ENCODE results near the gene IL12RB1. TPM values are rescaled to one million over a fixed set of nuclear protein-coding genes. Genes with fewer than 3 reads are reported as not detected.

IL12RB1 gene
- total RNA-seq, 4 donors from 2014 or later, result 0.41 to 6.5 (median 0.61) TPM; not detected in 1

DNA sequence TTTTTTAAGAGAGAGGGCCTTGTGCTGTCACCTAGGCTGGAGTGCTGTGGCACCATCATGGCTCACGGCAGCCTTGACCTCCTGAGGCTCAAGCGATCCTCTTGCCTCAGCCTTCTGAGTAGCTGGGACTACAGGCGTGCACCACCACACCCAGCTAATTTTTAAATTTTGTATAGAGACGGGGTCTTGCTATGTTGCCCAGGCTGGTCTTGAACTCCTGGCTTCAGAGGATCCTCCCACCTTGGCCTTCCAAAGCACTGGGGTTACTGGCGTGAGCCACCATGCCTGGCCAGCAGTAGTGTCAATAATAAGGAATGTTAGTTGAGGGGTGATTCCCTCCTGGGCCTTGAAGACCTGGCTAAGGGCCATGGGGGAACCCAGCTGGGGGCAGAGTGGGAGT is 34.4 kb upstream of the IL12RB1 start:
- Histone ChIP-seq H3K4me1 (peaks cover 0 to 9% of the 10 kb centered on the region in 2 donors), H3K27me3 (no peaks in the 10 kb centered on the region), H3K9me3 (no peaks in the 10 kb centered on the region), H3K36me3 (no peaks in the 10 kb centered on the region), H3K4me3 (no peak overlapping the region), H3K27ac (no peak overlapping the region)
- TF ChIP-seq POLR2A (IDR thresholded peaks at IDR 0.05), result no peak
- TF ChIP-seq, protein P1, sequence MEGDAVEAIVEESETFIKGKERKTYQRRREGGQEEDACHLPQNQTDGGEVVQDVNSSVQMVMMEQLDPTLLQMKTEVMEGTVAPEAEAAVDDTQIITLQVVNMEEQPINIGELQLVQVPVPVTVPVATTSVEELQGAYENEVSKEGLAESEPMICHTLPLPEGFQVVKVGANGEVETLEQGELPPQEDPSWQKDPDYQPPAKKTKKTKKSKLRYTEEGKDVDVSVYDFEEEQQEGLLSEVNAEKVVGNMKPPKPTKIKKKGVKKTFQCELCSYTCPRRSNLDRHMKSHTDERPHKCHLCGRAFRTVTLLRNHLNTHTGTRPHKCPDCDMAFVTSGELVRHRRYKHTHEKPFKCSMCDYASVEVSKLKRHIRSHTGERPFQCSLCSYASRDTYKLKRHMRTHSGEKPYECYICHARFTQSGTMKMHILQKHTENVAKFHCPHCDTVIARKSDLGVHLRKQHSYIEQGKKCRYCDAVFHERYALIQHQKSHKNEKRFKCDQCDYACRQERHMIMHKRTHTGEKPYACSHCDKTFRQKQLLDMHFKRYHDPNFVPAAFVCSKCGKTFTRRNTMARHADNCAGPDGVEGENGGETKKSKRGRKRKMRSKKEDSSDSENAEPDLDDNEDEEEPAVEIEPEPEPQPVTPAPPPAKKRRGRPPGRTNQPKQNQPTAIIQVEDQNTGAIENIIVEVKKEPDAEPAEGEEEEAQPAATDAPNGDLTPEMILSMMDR (IDR thresholded peaks at IDR 0.05), result no peak
- DNase-seq, result no peak
- intact Hi-C loops (cut with DNase I; ENCODE audit: low total_unique reads), result no loop called here

DNA sequence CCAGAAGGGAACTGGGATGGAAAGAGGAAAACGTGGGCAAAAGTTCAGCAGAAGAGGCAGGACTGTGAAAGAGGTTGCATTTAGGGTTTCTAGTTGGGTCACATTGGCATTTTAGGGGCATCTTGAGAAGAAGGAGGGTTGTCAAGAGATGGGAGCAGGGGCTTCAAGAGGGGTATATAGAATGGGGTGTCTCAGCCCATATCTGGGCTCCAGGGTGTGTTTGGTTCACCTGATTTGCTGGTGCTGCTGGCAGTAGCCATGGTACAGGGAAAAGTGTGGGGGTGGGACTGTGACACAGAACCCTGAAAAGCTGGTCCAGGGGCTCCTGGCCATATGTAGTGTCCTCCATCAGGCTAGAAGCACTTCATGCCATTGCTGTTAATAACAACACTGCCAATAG is 33.4 kb upstream of the IL12RB1 start:
- Histone ChIP-seq H3K27ac (peak overlapping the region in 1 of 2 donors; percentile 0), H3K9me3 (no peaks in the 10 kb centered on the region), H3K36me3 (no peaks in the 10 kb centered on the region), H3K27me3 (no peaks in the 10 kb centered on the region), H3K4me1 (peaks cover 0 to 9% of the 10 kb centered on the region in 2 donors), H3K4me3 (no peak overlapping the region)
- TF ChIP-seq, protein P1 (IDR thresholded peaks at IDR 0.05), result no peak
- no peak for TF ChIP-seq POLR2A (IDR thresholded peaks at IDR 0.05)
- DNase-seq, result no peak
- intact Hi-C loops (cut with DNase I; ENCODE audit: low total_unique reads), result no loop called here

DNA sequence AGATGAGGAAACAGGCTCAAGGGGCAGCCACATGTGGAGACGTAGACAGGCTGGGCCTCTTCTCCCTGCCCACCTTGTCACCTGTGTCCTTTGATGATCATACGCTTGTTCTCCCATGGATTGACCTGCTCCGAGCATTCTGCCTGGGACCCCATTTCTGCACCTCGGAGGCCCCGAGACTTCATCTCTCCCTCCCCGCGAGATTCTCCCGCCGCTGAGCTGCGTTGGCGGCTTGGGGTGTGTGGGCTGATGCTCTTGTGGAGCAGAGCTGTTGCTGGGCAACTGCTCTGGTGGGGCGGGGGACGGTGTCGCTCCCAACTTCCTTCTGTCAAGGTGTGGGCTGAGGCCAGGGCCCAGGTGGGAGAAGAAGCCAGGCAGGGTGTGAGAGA is 33.0 kb upstream of the IL12RB1 start:
- DNase-seq, result no peak
- H3K36me3 ChIP-seq, result no peaks in the 10 kb centered on the region
- peaks cover 0 to 9% of the 10 kb centered on the region in 2 donors for H3K4me1 ChIP-seq
- H3K9me3 ChIP-seq, result no peaks in the 10 kb centered on the region
- no peaks in the 10 kb centered on the region for H3K27me3 ChIP-seq
- H3K27ac ChIP-seq, result peak overlapping the region; percentile 0 to 36
- intact Hi-C loops (cut with DNase I; ENCODE audit: low total_unique reads), result loop anchor here (5.0 to 10.0 kb wide), 2 partner anchors 43 to 125 kb away; no protein-coding TSS in a partner anchor
- TF ChIP-seq, protein P1 (IDR thresholded peaks at IDR 0.05), result no peak
- TF ChIP-seq POLR2A (IDR thresholded peaks at IDR 0.05), result no peak
- no peak overlapping the region for H3K4me3 ChIP-seq

DNA sequence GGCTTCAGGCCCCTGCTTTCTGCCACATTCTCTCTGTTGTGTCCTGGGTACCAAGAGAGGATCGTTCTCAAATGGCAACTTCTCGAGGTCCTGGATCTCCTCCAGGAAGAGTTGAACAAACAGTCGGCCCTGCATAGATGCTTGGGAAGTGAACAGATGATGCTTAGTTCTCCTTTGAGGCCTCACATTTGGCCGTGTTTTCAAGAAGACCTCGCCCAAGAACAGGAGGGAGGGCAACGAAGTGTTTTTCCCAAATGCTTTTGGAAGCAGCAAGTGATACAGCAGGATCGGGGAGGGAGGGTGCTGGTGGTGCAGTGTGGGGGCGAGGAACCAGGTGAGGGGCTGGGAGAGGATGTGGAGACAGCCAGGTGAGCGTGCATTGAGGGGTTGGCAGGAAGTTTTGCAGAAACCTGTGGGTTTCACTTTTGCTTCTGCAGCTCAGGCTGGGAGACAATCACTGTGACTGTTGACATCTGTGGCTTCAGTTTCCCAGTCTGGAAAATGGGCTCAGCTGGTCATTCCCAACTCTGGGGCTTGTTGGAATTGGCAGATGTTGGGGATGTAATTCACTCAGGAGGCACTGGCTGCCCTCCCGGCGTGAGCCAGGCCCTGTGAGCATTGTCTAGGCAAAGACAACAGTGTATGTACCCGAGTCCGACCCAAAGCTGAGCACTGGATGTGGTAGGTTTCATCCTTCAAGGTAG is 32.4 kb upstream of the IL12RB1 start:
- TF ChIP-seq POLR2A (IDR thresholded peaks at IDR 0.05), result no peak
- TF ChIP-seq, protein P1 (IDR thresholded peaks at IDR 0.05), result no peak
- H3K36me3 ChIP-seq, result no peaks in the 10 kb centered on the region
- no peak for DNase-seq
- no peaks in the 10 kb centered on the region for H3K27me3 ChIP-seq
- H3K4me3 ChIP-seq, result no peak overlapping the region
- H3K9me3 ChIP-seq, result no peaks in the 10 kb centered on the region
- peak overlapping the region; percentile 36 to 79 for H3K27ac ChIP-seq
- peaks cover 0 to 9% of the 10 kb centered on the region in 2 donors for H3K4me1 ChIP-seq
- intact Hi-C loops (cut with DNase I; ENCODE audit: low total_unique reads), result loop anchor here (5.0 to 10.0 kb wide), 2 partner anchors 43 to 126 kb away; no protein-coding TSS in a partner anchor

DNA sequence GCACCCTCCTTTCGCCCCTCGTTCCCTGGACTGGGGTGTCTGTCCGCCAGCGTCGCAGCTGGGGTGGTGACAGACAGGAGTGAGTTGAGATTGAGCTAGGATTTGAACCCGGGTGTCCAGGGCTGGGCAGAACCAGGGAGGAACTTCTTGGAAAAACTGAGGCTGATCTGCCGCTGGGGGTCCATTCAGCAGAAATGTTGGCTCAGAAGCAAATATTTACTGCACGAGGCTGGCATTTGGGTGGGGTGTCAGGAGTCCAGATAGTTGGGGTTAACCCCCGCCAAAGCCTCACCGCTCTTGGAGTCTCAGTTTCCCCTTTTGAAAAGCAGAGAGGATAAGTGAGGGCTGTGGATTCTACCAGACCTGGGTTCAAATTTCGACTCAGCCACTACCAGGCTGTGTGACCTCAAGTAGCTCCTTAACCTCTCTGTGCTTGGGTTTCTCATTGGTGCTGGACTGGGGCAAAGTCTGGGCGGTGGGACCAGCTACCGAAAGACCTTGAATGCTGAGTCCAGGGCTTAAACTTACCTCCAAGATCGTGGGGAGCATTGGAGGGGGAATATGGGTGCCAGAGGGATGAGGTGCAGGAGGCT is 31.8 kb upstream of the IL12RB1 start:
- H3K4me1 ChIP-seq, result peaks cover 0 to 9% of the 10 kb centered on the region in 2 donors
- TF ChIP-seq POLR2A (IDR thresholded peaks at IDR 0.05), result no peak
- intact Hi-C loops (cut with DNase I; ENCODE audit: low total_unique reads), result loop anchor here (5.0 to 10.0 kb wide), 2 partner anchors 44 to 126 kb away; no protein-coding TSS in a partner anchor
- no peaks in the 10 kb centered on the region for H3K36me3 ChIP-seq
- no peaks in the 10 kb centered on the region for H3K9me3 ChIP-seq
- DNase-seq, result no peak
- no peaks in the 10 kb centered on the region for H3K27me3 ChIP-seq
- H3K4me3 ChIP-seq, result peak overlapping the region; percentile 53 to 77
- peak overlapping the region; percentile 56 to 79 for H3K27ac ChIP-seq

Measured in uterus (tissue), 4 donors.